ENCODE results near the gene MCC.

DNA sequence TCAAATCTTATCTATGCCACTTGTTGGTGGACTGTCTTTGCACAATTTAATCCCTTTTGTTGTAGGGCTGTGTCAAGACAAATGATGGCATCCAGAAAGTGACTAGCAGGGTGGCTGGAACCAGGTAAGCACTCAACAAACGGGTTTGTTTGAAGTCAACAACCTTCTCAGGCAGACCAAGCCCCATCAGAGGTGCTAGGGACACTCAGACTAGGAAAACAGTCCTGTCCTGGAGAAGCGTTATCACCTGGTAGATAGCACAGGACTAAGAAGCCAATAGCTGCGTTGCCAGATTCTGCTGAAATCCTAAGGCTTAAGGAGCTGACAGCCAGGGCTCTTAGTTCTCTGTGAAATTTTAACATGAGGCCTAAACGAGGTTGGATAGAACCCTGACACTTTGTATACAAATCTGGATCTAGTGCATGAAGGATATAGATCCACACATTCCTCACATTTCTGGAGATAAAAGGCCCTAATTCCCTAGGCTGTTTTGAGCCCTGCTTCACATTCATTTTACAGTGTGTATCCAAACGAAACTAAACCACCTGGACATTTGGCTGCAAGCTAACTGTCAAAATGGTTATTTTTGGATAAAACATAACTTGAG lies 331.9 kb downstream of the MCC start:
- TF ChIP-seq, protein P1, sequence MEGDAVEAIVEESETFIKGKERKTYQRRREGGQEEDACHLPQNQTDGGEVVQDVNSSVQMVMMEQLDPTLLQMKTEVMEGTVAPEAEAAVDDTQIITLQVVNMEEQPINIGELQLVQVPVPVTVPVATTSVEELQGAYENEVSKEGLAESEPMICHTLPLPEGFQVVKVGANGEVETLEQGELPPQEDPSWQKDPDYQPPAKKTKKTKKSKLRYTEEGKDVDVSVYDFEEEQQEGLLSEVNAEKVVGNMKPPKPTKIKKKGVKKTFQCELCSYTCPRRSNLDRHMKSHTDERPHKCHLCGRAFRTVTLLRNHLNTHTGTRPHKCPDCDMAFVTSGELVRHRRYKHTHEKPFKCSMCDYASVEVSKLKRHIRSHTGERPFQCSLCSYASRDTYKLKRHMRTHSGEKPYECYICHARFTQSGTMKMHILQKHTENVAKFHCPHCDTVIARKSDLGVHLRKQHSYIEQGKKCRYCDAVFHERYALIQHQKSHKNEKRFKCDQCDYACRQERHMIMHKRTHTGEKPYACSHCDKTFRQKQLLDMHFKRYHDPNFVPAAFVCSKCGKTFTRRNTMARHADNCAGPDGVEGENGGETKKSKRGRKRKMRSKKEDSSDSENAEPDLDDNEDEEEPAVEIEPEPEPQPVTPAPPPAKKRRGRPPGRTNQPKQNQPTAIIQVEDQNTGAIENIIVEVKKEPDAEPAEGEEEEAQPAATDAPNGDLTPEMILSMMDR (IDR thresholded peaks at IDR 0.05; ENCODE audit: insufficient read depth, low read depth, low read length) = no peak
- TF ChIP-seq EZH2 (IDR thresholded peaks at IDR 0.05; ENCODE audit: insufficient read depth, low read length) = no peak
